SKM-1 treated with dmso at 0.1 percent for 144 hours (cell line): ENCODE results near the gene ZNF444.
"Not testable (repeated sequence)": the region's sequence is repeated elsewhere in the genome, so short reads cannot be mapped to it uniquely, and the experiment has no call there.

Experiments used
- DNase-seq: peaks from one replicate; lab custom pipeline; 2025; ENCODE audit not compliant: unreplicated experiment; lab: John Stamatoyannopoulos, UW

Gene ZNF444

DNA sequence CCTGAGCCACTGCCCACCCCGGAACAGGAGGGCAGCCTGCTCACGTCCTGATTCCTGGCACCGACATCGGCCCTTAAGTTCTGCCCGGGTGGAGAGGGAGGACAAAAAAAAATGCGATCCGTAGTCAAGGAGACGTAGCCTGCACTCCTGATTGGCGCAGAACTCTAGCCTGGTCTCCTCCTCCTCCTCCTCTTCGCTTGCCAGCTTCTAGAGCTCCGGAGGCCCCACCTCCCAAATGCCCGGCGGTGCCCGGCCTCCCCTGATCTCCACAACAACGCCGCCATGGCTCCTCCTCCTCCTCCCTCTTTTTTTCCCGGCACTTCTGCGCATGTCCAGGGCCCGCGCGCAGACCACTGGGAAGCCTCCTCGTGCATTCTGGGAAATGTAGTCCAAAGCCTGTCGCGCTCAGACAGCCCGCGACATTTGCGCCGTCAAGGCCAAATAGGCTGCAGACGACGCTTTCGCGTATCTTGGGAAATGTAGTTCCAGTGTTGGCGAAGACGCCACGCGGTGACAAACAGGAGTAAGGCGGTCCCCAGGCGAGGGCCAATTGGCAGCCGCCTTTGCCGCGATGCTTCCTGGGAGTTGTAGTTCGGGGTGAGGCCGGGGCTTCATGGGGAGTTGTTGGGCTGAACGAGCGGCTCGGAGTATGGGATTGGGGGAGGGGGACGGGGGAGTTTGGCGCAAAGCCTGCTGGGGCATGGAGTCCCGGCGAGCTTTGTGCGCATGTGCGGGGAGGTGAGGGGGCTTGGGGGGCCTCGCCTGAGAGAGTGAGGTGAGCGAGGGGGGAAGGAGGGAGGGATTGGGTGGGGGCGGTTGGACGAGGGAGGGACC lies at the start of gene ZNF444:
Gene ZNF444 (plus strand): TSS at position 705 of the 834 bp plus-strand sequence. CDS start 5,625 bp downstream, outside the sequence.
- DNase-seq: peak; percentile 94

DNA sequence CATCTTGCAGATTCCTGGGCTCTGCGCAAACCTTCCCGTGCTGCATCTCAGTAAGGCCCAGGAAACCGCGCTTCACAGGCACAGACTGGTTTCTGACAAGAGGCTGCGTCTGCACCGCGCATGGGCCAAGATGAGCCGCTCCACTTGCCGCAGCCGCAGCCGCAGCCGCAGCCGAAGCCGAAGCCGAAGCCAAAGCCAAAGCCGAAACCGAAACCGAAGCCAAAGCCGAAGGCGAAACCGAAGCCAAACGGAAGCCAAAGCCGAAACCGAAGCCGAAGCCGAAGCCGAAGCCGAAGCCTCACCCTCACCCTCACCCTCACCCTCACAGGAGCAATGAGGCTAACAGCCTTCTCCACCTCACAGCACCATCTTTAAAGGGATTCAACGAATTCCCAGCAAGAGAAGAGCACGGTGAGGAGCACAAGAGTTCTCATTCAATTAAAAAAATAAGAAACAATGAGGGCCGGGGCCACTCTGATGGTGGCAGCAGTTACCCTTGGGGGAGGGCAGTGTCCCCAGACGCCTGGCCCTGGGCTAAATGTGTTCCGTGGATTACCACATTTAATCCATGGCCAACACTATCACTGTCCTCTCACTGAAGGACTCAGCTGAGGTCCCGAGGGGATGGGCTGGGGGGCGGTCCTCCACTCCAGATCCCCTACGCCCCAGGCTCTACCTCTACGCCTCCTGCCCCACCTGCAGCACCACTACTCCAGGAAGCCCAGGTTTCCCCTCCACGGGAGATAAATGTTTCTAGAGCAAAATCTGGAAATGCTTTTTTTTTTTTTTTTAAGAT lies 49.1 kb upstream of the ZNF444 start:
- DNase-seq: no peak

DNA sequence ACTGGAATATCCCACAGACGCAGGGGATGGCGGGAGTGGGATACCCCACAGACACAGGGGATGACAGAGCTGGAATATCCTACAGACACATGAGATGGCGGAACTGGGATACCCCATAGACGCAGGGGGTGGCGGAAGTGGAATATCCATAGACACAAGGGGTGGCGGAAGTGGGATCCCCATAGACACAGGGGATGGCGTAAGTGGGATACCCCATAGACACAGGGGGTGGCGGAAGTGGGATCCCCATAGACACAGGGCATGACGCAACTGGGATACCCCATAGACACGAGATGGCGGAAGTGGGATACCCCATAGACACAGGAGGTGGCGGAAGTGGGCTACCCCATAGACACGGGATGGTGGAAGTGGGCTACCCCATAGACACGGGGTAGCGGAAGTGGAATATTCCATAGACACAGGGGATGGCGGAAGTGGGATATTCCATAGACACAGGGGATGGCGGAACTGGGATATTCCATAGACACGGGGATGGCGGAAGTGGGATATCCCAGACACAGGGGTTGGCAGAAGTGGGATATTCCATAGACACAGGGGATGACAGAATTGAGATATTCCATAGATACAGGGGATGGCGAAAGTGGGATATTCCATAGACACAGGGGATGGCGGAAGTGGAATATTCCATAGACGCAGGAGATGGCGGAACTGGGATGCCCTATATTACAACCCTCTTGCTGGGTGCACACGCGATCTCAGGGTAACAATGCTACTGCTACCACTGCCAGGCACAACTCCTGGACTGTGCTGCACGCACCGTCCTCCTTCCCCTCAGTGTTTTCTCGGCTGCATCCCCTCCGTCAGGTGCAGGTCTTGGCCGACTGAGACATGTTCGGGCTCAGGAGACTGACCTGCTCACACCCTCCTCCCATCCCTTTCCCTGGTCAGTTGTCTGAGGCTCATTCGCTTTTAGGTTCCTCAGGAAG lies 48.1 kb upstream of the ZNF444 start:
- no peak for DNase-seq

DNA sequence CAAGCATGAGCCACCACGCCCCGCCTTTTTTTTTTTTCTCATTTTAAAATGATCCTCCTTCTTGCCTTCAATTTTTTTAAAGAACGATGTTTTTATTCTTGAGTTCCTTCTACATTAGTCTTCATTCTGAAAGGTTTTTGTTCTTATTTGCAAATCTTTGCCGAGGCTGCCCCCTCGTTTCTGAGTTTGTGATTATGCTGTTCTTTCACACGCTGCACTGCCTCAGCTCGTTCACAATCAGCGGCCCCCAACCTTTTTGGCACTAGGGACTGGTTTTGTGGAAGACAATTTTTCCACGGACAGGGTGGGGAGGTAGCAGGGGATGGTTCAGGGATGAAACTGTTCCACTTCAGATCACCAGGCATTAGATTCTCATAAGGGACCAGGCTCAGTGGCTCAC lies 46.6 kb upstream of the ZNF444 start:
- DNase-seq: no peak

DNA sequence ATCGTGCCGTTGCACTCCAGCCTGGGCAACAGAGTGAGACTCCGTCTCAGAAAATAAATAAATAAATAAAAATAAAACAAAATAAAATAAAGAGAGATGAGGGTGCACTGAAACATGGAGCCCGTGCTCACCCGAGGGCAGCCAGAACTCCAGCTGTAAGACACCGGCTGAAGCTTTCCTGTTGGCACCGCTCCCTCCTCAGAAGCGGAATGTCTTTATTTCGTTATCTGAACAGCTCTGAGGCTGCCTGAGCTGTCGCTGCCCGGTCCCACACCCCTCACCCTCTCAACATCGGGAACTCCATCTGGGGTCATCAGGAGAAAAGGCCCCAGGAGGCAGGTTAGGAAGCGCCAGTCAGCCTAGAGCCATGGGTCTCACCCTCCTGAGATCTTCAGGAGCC lies 44.4 kb upstream of the ZNF444 start:
- DNase-seq: no peak

DNA sequence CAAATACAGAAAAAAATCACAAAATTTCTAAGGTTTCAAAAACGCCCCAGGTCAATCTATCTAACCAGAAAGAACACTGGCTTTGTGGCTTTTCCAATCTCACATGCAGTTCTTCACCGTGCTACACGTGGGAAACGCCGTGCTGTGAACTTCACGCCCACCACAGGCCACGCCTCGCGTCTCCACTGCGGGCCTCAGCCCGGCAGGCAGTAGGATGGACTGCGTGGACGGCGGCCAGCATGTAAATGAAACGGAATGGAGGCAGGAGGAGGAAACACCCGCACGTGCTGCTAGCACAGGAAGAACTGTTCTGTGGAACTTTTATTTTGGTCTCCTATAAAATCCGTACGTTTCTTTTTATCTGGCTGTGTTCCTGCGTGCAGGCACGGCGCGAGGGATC lies 43.8 kb upstream of the ZNF444 start:
- DNase-seq: no peak

DNA sequence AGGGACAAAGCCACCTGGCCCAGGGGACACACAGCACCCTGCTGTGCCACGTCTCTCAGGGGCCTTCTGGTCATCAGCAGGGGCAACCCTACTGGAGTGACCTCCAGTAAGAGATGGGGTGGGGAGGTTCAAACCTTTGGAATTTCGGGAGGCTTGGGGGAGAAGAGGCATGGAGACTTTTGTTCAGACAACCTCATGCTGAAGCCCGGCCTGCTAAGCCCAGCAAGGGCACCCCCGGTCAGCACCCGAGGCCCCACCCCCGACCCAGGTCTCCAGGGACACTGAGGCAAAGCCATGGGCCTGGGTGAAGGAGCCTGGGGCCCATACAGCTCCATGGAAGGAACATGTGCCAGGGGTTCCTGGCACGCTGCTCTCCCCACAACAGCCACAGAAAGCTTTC lies 43.3 kb upstream of the ZNF444 start:
- no peak for DNase-seq

DNA sequence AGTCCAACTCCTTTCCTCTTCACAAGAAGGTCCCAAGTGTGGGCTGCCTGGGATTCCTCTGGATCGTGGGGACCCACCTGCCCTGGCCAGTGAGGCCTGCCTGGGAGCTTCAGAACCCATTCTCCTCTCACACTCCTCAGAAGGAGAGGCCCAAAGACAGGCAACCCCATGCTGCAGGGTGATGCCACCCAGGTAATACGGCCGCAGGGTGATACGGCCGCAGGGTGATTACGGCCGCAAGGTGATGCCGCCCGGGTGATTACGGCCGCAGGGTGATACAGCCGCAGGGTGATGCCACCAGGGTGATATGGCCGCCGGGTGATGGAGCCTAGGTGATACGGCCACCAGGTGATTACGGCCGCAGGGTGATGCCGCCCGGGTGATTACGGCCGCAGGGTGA lies 42.9 kb upstream of the ZNF444 start:
- not testable (repeated sequence) for DNase-seq

DNA sequence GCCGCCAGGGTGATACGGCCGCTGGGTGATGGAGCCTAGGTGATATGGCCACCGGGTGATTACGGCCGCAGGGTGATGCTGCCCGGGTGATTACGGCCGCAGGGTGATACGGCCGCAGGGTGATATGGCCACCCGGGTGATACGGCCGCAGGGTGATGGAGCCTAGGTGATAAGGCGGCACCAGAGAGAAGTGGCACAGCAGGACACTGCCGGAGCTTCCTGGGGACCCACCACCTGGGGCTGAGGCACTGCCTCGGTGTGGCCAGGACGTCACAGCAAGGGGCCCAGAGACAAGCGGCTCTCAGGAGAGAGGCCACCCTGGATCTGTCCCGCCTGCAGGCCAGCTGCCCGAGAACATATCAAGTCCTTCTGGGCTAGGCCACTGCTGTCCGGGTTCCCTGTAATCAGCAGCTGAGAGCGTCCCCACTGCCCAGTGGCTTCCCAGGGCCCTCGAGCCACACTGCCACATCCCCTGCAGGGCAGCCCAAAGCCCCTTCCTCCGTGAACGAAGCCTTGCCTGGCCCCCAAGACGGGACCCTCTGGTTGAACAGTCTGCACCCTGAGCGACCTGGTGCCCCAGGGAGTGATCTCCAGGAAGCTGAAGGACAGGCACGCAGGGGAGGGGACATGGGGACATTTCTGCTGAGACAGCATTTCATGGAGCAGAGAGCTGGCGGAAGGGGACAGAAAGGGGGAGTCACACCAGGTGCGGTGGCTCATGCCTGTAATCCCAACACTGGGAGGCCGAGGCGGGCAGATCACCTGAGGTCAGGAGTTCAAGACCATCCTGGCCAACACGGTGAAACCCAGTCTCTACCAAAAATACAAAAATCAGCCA lies 42.1 kb upstream of the ZNF444 start:
- no peak for DNase-seq

DNA sequence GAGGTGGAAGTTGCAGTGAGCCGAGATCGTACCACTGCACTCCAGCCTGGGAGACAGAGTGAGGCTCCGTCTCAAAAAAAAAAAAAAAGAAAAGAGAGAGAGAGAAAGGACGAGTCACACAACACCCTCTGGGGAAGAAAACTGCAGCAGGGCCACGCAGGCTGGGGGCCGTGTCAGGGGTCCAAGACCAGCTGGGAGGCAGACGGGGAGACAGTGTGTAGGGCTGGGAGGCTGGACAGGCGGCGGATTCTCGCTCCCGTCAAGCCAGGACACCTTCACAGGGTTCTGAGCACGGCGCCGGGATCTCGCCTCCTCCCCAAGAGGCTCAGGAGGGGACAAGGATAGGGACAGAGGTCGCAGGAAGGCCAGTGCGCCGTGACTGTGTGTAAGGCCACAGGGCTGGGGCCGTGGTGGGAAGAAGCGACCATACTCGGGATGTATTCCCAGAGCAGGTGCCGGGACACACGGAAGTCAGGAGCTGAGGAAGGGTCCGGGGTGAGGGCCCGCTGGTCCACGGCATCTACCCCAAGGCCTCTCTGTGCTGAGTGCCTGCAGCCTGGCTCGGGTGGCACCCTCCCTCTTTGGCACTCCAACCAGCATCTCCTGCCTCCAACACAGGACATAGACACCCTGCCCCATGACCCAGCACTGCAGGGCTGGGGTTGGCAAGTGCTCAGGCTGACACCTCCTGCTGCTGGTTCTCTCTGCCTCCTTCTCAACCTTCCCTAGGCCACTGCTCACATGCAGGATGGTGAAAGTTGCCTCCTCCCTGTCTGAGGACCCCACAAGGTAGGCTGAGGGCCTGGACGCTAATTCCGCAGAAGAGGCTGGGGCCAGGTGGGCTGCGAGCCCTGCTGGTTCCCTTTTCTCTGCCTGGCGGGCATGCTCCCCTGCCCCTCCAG lies 41.2 kb upstream of the ZNF444 start:
- DNase-seq: no peak

DNA sequence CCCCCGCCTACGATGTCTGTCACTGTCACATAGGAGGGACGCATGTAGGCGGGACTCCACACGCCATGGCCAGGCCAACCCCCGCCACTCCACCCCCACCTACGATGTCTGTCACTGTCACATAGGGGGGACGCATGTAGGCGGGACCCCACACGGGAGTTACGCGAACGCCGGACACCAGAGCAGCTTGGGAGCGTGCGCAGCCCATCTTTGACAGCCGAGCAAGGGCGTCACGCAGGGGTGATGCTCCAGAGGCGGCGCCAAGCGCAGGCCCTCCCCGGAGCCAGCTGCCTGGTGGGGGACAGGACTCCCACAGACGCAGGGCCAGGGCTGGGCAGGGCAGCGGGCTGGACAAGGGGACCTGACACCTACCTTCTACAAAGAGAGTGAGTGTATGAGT lies 40.0 kb upstream of the ZNF444 start:
- DNase-seq: no peak

DNA sequence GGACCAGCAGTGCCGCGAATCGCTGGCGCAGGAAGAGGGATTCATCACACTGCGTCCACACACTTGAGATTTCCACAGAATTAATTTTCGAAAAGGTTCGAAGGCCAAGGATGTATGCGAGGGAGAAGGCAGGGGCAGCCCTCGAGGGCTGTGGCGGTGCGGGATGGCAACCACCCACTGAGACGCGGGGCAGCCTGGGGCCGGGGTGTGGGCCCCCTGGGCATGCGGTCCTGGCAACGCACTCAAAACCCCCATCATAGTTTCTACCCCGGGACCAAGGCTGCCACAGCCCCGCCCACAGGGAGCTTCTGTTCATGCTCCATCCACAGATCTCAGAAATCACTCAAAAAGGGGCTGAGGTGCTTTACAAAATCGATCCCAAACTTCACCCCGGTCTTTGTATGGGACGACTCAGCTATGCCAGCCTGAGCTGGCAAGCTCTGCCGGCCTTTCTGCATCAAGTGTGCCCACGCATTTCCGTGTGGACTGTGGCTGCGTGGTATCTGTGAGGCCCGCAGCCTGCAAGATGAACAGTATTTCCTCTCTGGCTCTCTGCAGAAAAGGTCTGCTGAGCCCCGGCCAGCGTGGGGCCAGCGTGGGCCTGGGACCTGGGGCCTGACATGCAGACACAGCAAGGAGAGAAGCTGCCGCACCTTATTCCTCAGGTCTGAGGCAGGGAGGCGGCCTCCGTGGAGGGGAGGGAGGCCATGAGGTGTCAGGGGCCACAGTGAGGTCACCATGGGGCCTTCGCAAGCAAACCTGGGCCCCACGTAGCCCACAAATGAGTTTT lies 39.1 kb upstream of the ZNF444 start:
- no peak for DNase-seq

DNA sequence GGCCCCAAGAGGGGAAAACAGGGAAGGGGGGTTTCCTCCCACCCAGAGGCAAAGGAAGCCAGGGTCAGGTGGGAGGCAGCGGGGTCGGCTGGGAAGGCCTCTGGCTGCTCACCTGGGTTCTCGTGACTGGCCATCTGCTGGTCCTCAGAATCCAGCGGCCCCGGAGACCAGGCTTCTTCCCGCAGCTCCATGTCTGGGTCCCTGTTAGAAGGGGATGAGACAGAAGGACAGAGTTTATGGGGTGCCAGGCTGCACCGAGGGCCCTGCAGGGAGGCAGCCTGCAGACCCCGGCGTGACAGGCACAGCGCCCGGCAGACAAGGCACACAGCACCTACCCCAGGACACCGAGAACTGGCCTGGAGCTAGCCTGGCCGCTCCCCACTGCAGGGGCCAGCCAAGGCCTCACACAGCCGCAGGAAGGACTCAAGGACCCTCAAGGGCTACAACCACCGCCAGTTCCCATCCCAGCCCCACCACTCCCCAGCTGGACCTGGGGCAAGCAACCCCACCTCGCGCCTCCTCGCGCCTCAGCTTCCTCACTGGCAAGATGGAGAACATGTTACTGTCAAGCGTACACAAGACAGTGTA lies 38.0 kb upstream of the ZNF444 start:
- DNase-seq: no peak

DNA sequence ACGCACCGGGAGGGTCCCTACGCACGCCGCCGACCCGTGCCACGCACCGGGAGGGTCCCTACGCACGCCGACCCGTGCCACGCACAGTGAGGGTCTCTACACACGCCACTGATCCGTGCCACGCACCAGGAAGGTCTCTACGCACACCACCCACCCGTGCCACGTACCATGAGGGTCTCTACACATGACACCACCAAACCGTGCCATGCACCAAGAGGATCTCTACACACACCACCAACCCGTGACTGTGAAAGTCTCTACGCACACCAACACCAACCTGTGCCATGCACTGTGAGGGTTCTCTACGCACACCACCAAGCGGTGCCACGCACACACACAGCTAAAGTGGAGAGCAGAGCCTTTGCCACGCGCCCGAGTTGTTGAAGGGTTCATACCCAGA lies 36.7 kb upstream of the ZNF444 start:
- no peak for DNase-seq

DNA sequence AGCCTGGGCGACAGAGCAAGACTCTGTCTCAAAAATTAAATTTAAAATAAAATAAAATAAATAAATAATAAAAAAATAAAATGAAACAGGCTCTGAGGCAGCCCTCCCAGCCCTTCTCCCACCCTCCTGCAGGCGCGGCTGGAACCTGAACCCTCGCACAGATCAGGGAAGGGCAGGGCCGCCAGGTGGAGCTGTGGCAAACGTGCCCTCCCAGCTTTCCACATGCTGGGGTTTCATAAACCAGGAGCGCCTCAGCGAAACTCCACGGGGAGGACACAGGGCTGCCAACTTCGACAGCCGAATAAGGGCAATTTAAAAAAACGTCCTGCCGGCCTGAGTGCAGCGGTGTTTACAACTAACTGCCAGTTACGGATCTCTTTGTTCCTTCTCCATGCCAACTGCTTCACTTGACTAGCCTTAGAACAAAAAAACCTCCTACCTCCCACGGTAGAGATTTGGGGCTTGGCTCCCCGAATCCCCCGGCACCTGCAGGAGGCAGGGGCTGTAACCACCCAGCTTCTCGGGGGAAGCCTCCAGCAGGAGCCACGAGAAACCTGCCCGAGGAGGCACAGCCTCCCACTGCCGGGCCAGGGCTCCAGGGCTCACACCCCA lies 35.9 kb upstream of the ZNF444 start:
- DNase-seq: no peak

DNA sequence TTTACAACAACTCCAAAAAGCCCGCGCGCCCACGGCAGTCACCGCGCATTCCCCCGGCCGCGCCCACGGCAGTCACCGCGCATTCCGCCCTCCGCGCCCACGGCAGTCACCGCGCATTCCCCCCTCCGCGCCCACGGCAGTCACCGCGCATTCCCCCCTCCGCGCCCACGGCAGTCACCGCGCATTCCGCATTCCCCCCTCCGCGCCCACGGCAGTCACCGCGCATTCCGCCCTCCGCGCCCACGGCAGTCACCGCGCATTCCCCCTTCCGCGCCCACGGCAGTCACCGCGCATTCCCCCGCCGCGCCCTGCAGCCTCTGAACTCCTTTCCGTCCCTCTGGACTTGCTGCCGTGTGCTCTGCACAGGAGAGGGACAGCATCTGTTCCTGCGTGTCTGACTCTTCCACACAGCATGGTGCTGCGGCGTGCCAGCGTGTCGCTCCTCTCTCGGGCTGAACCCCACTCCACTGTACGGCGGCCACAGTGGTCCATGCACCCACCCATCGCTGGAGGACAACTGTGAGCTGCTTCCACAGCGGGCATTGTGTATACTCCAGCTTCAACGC lies 35.2 kb upstream of the ZNF444 start:
- DNase-seq: not testable (repeated sequence)

DNA sequence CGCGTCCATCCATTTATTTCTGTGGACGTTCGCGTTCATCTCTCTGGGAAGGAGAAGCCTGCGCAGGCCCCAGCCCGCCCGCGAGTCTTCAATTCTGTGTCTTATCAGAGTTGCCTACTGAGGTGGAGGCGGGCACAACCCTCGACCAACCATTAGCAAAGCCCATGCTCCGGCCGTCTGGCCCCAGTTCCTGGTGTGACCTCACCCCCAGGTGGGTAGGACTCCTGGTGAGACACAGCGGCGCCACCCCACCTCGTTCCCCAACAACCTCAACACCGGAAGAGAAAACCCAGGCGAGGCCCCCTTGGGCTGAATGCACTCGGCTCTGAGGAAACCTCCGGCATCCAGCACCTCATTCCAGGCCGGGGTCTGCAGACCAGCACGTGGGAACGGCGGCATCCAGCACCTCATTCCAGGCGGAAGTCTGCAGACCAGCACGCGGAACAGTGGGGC lies 34.7 kb upstream of the ZNF444 start:
- DNase-seq: no peak
